ENCODE data around the gene ZP2.

The ZP2 gene

GRCh38 chr16:21163576-21163975, 47.8 kb downstream of the ZP2 start:
- peaks cover 4 to 28% of the 10 kb centered on the region in 2 experiments; a peak in 2 of 3 replicates for H3K36me3 ChIP-seq (ENCODE audit: control insufficient read depth in 2 of 2, insufficient read depth in 1 of 2, low read length in 2 of 2)
- TF ChIP-seq TSHZ1 (tag by site-specific recombination; IDR thresholded peaks at IDR 0.05; ENCODE audit: borderline replicate concordance) (no peak), ZNF530 (tag by site-specific recombination; IDR thresholded peaks at IDR 0.05; ENCODE audit: low read depth) (no peak), ZNF837 (tag by site-specific recombination; IDR thresholded peaks at IDR 0.05) (no peak), ZBTB26 (tag by site-specific recombination; optimal IDR thresholded peaks at IDR 0.05) (no peak), ZFP69B (tag by site-specific recombination; IDR thresholded peaks at IDR 0.05) (no peak), GLIS2 (tag by site-specific recombination; IDR thresholded peaks at IDR 0.05) (no peak), ZNF768 (tag by site-specific recombination; IDR thresholded peaks at IDR 0.05) (no peak), ZBTB21 (tag by site-specific recombination; IDR thresholded peaks at IDR 0.05) (no peak)
- CTCF ChIA-PET: no interaction called here
- H3K27ac ChIP-seq (ENCODE audit: extremely low read depth, low read depth, low read length): no peak overlapping the region
- no peaks in the 10 kb centered on the region for H3K4me1 ChIP-seq (ENCODE audit: control insufficient read depth, insufficient read depth, low read length)
- POLR2A ChIA-PET: no interaction called here
- H3K4me3 ChIP-seq (ENCODE audit: low read depth, low read length): no peak overlapping the region
- H3K9me3 ChIP-seq (ENCODE audit: control insufficient read depth, insufficient read depth, low read depth, low read length): no peaks in the 10 kb centered on the region

GRCh38 chr16:21162661-21163151, 48.7 kb downstream of the ZP2 start:
- Histone ChIP-seq H3K36me3 (ENCODE audit: control insufficient read depth in 2 of 2, insufficient read depth in 1 of 2, low read length in 2 of 2) (peaks cover 4 to 28% of the 10 kb centered on the region in 2 experiments; a peak in 2 of 3 replicates), H3K27ac (ENCODE audit: extremely low read depth, low read depth, low read length) (no peak overlapping the region), H3K4me1 (ENCODE audit: control insufficient read depth, insufficient read depth, low read length) (no peaks in the 10 kb centered on the region), H3K4me3 (ENCODE audit: low read depth, low read length) (no peak overlapping the region), H3K9me3 (ENCODE audit: control insufficient read depth, insufficient read depth, low read depth, low read length) (no peaks in the 10 kb centered on the region)
- ChIA-PET POLR2A (interaction anchor here (0.7 kb wide), 1 partner anchor 37 kb away, joined by 3 read pairs; no protein-coding TSS in a partner anchor), CTCF (interaction anchor here (0.5 to 0.9 kb wide), 2 partner anchors 26 to 117 kb away, joined by 3 to 5 read pairs; no protein-coding TSS in a partner anchor)
- TF ChIP-seq PRDM4 (tag by site-specific recombination; IDR thresholded peaks at IDR 0.05) (no peak), ZNF362 (tag by site-specific recombination; IDR thresholded peaks at IDR 0.05) (no peak), ZNF16 (tag by site-specific recombination; IDR thresholded peaks at IDR 0.05; ENCODE audit: low read depth) (no peak), ZSCAN5A (tag by site-specific recombination; IDR thresholded peaks at IDR 0.05) (no peak), YY2 (tag by site-specific recombination; IDR thresholded peaks at IDR 0.05) (no peak), ZNF585B (tag by site-specific recombination; IDR thresholded peaks at IDR 0.05) (no peak), ZNF571 (tag by site-specific recombination; IDR thresholded peaks at IDR 0.05) (no peak)

All from HEK293 (cell line).